Mesodermal cell (in vitro differentiated cells): ENCODE results near the gene TYW5.

Source experiments
- H3K27ac ChIP-seq: 2 replicates; pipeline ENCODE4 v1.7.0; 2013; ENCODE audit warnings: mild to moderate bottlenecking, low read depth, low read length, moderate library complexity; ENCODE audit not compliant: severe bottlenecking
- H3K36me3 ChIP-seq: 2 replicates; pipeline ENCODE4 v1.7.1; 2013; ENCODE audit warnings: mild to moderate bottlenecking, low read length, moderate library complexity; ENCODE audit not compliant: control insufficient read depth, insufficient read depth
- H3K4me1 ChIP-seq: one replicate; pipeline ENCODE4 v1.7.1; 2013; ENCODE audit warnings: mild to moderate bottlenecking, low read length; ENCODE audit not compliant: insufficient read depth, control insufficient read depth, poor library complexity, severe bottlenecking
- H3K4me3 ChIP-seq: 2 replicates; pipeline ENCODE4 v1.7.0; 2013; ENCODE audit warnings: low read length, control low read depth, mild to moderate bottlenecking; ENCODE audit not compliant: insufficient read depth, poor library complexity, severe bottlenecking; ENCODE audit errors: extremely low read depth
- H3K9me3 ChIP-seq: 2 replicates; pipeline ENCODE4 v1.7.1; 2013; ENCODE audit warnings: mild to moderate bottlenecking, low read length, moderate library complexity; ENCODE audit not compliant: control insufficient read depth
- WGBS, 2 experiments: methylation state at CpG; one replicate each; pipeline ENCODE4 v1.1.5; 2013; ENCODE audit warnings: missing lambda C conversion rate in 2 of 2; ENCODE audit not compliant: insufficient coverage in 2 of 2; 5-methylcytosine and 5-hydroxymethylcytosine counted together

Gene TYW5

DNA sequence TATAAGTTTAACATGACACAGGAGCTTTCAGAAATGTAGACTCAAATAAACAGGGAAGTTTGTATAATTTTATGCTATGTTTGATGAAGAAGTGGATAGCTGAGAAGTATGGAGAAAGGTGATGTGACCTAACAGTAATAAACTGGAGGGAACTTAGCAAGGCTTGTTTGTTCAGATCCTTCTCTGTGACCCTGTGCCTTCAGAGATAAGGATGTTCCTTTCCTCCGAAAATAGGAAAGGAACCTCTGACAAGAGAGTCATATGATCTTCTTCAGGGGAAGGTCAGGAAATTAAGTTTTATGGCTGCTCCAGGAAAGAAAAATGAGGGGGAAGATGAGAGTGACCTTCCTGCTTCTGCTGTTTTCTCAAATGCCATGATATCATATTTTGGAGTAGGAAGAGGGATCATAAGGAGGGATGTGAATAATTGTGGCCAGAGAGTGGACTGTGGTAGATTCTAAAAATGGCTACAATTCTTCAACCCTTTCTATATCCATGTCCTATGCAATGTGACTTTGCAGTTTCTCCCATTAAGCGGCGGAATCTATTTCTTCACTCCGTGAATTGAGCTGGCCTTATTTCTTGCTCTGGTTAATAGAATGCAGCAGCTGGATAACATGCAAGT lies 52.7 kb downstream of the TYW5 start:
- Histone ChIP-seq H3K9me3 (no peaks in the 10 kb centered on the region), H3K36me3 (no peaks in the 10 kb centered on the region), H3K4me1 (no peaks in the 10 kb centered on the region), H3K4me3 (no peak overlapping the region), H3K27ac (no peak overlapping the region)
- WGBS, 2 experiments, result 92 to 94% methylated on average over 4 of the region's 4 CpGs

DNA sequence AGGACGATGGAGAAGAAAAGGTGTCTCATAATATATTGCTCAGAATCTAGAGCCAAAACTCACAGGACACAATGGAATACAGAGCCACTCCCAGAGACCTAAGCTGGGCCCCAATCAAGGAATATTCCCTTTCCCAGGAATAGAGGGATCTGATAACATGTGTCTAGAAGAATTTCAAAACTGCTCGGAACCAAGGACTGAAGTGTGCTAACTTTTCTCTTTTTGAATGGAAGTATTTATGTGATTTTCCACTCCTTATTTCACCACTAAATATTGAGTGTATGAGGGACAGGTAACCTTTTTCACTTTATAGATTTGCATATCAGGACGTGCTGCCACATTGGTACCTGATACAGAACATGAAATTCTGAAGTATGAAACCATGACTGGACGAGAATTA lies 53.3 kb downstream of the TYW5 start:
- no peak overlapping the region for H3K4me3 ChIP-seq
- no peaks in the 10 kb centered on the region for H3K9me3 ChIP-seq
- H3K4me1 ChIP-seq, result no peaks in the 10 kb centered on the region
- no peaks in the 10 kb centered on the region for H3K36me3 ChIP-seq
- H3K27ac ChIP-seq, result no peak overlapping the region
- WGBS, 2 experiments, result 100% methylated on average over 2 of the region's 4 CpGs; no CpG with 5 or more reads in 1 of the 2 experiments

DNA sequence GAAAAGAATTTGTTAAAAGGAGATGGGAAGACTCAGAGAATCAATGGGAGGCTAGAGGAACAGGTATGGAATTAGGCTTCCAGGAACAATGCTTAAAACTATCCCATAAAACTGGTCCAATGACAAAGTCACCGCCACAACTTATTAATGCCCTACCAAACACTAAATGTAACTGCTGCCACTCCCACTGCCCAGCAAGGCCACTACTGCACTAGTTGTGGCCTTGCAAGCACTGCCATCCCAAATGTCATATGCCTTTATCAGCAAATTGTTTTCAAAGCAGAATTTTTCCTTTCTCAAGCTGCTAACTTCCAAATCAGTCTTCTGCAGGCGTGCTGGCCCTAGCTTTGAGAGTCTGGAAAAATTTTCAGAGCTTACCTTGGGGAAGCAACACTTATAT lies 58.7 kb downstream of the TYW5 start:
- WGBS, 2 experiments, result 84 to 88% methylated on average over 1 to 2 of the region's 2 CpGs
- Histone ChIP-seq H3K9me3 (no peaks in the 10 kb centered on the region), H3K36me3 (no peaks in the 10 kb centered on the region), H3K27ac (no peak overlapping the region), H3K4me1 (no peaks in the 10 kb centered on the region), H3K4me3 (no peak overlapping the region)

DNA sequence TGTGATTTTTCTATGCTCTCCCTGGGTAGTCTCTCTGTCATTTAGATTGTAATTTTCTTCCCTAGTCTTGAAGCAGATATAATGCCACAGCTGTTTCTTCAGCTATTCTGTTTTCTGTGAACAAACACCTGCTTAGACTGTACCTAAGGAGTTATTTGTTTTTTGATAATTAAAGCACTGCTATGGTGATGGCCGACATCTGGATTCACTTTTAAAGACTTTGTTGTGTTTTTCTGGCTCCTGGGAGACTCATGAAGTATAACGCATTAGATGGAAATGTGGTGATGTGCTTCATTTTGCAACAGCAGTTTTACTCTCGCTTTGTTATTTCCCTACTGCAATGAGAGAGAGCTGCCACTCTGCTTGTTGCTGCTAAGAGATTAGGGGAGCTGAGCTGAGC lies 59.9 kb downstream of the TYW5 start:
- no peaks in the 10 kb centered on the region for H3K4me1 ChIP-seq
- no peak overlapping the region for H3K4me3 ChIP-seq
- no peaks in the 10 kb centered on the region for H3K9me3 ChIP-seq
- 73 to 95% methylated on average over 2 of the region's 3 CpGs for WGBS, 2 experiments
- no peak overlapping the region for H3K27ac ChIP-seq
- H3K36me3 ChIP-seq, result no peaks in the 10 kb centered on the region

DNA sequence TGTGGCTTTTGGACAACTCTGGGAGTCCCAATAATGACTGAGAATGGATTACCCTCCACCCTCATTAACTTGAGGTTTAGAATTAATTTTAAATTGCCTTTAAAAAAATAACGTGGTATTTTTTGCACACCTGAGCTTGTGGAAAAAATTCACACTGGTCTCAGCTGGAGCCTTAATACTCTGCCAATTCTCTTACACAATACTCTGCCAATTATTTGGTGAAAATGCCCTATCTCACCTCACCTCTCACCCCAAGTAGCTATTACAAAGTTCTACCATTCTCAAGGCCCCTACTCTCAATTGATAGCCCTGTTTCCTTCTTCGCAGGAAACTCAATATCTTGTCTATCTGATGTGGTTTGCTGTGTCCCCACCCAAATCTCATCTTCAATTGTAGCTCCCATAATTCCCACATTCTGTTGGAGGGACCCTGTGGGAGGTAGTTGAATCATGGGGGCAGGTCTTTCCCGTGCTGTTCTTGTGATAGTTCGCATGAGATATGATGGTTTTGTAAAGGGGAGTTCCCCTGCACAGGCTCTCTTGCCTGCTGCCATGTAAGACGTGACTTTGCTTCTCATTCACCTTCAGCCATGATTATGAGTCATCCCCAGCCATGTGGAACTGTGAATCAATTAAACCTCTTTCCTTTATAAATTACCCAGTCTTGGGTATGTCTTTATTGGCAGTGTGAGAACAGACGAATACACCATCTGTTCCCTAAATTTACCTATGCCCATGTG lies 71.6 kb downstream of the TYW5 start:
- no peak overlapping the region for H3K27ac ChIP-seq
- H3K4me3 ChIP-seq, result no peak overlapping the region
- no peaks in the 10 kb centered on the region for H3K4me1 ChIP-seq
- H3K9me3 ChIP-seq, result peaks cover under 1% of the 10 kb centered on the region
- 100% methylated on average over 2 of the region's 6 CpGs; no CpG with 5 or more reads in 1 of the 2 experiments for WGBS, 2 experiments
- H3K36me3 ChIP-seq, result no peaks in the 10 kb centered on the region

DNA sequence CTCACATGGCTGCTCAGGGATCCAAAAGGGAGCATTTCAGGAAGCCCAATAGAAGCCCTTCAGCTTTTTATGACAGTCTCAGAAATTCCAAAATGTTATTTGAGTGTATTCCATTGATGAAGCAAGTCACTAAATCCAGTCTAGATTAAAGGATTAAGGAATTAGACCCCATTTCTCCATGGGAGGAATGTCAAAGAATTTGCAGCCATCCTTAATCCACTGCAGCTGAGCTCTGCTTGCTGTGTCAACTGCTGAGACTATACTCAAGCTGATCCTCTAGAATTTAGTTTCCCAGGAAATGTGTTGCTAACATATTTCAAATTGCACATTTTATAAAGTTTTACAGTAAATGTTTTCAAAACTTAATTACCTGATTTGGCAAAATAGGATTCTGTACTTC lies 72.6 kb downstream of the TYW5 start:
- H3K9me3 ChIP-seq, result peaks cover 5% of the 10 kb centered on the region
- no peak overlapping the region for H3K27ac ChIP-seq
- no peaks in the 10 kb centered on the region for H3K4me1 ChIP-seq
- H3K4me3 ChIP-seq, result no peak overlapping the region
- H3K36me3 ChIP-seq, result no peaks in the 10 kb centered on the region
